CD4-positive, alpha-beta T cell (primary cell): ENCODE measurements around the gene GADL1. TPM values are rescaled to one million over a fixed set of nuclear protein-coding genes. Genes with fewer than 3 reads are reported as not detected.

Source experiments
- ATAC-seq: fragments of 200-7000 bp; cut with Tn5 transposase; one replicate; pipeline ENCODE4 v1.10.0; 2022; ENCODE audit warnings: mild to moderate bottlenecking; ENCODE audit not compliant: poor library complexity
- CTCF ChIA-PET: fragments of 350-600 bp; sonication (Branson Sonifier 250); formaldehyde crosslinking; loops from one replicate; lab custom pipeline; 2021; ENCODE audit warnings: antibody characterized with exemption, inconsistent platforms; lab: Charles Lee
- POLR2A ChIA-PET: fragments of 350-600 bp; sonication (Branson Sonifier 250); formaldehyde crosslinking; loops from one replicate; lab custom pipeline; 2021; ENCODE audit warnings: antibody characterized with exemption, inconsistent platforms; lab: Charles Lee
- DNase-seq, 14 experiments: peaks; one replicate each; pipeline ENCODE4 v3.0.0-alpha.2; 2013 to 2020; ENCODE audit warnings: mixed read lengths in 2 of 14
- H3K27ac ChIP-seq, 2 donors: one replicate each; pipeline versions ENCODE4 v1.5.1 to v1.7.0; 2013; ENCODE audit warnings: low read length in 2 of 2, low read depth in 1 of 2, mild to moderate bottlenecking in 1 of 2
- H3K27me3 ChIP-seq, 2 experiments: 1 replicate in 1 of 2; 2 replicates in 1 of 2; pipeline versions ENCODE4 v1.6.1 to v1.7.0; 2013; ENCODE audit warnings: low read length in 2 of 2, control low read depth in 1 of 2, mild to moderate bottlenecking in 1 of 2, moderate library complexity in 1 of 2; ENCODE audit not compliant: insufficient read depth in 2 of 2, control insufficient read depth in 1 of 2
- H3K36me3 ChIP-seq: one replicate; pipeline ENCODE4 v1.6.1; 2013; ENCODE audit warnings: low read length, control low read depth; ENCODE audit not compliant: insufficient read depth
- H3K4me1 ChIP-seq: one replicate; pipeline ENCODE4 v1.6.1; 2013; ENCODE audit warnings: low read length, control low read depth; ENCODE audit not compliant: insufficient read depth
- H3K4me3 ChIP-seq: one replicate; pipeline ENCODE4 v1.5.1; 2013; ENCODE audit warnings: mild to moderate bottlenecking, low read length, moderate library complexity
- H3K9me3 ChIP-seq, 2 experiments: 1 replicate in 1 of 2; 2 replicates in 1 of 2; pipeline versions ENCODE4 v1.6.1 to v1.7.0; 2013; ENCODE audit warnings: low read length in 2 of 2, mild to moderate bottlenecking in 2 of 2, control low read depth in 1 of 2, moderate library complexity in 1 of 2; ENCODE audit not compliant: control insufficient read depth in 1 of 2, insufficient read depth in 1 of 2
- H3K27ac Mint-ChIP-seq: one replicate; pipeline ENCODE4 v1.8.0; 2020; ENCODE audit warnings: mixed read lengths
- H3K27me3 Mint-ChIP-seq: one replicate; pipeline ENCODE4 v1.8.0; 2021; ENCODE audit warnings: mixed read lengths
- H3K36me3 Mint-ChIP-seq: one replicate; pipeline ENCODE4 v1.8.0; 2021; ENCODE audit warnings: low read depth, mixed read lengths
- H3K4me1 Mint-ChIP-seq: one replicate; pipeline ENCODE4 v1.8.0; 2021; ENCODE audit warnings: low read depth, mixed read lengths
- H3K4me3 Mint-ChIP-seq: one replicate; pipeline ENCODE4 v1.8.0; 2020; ENCODE audit warnings: mild to moderate bottlenecking, mixed read lengths
- H3K9me3 Mint-ChIP-seq: one replicate; pipeline ENCODE4 v1.8.0; 2020; ENCODE audit warnings: mixed read lengths
- CTCF ChIP-seq: fragments of 200-600 bp; IDR thresholded peaks from one replicate; pipeline ENCODE4 v1.8.0; 2022; ENCODE audit warnings: antibody characterized with exemption, mild to moderate bottlenecking
- intact Hi-C, 2 experiments: fragments of 100-400 bp; cut with DNase I in 1 of 2; cut with micrococcal nuclease in 1 of 2; formaldehyde crosslinking; loops; one replicate each; pipeline versions ENCODE4 v1.15.1 to v1.9.0; 2023 to 2025; cut with DNase I, micrococcal nuclease
- total RNA-seq, 174 experiments: library from RNA in 2 of 174; stranded (reverse) in 2 of 174; gene quantifications; one replicate each; pipeline ENCODE4 v1.2.3 and lab custom pipeline; 2021 to 2026

The GADL1 gene
- total RNA-seq, 2 experiments from 2014 or later: not detected

- H3K9me3 Mint-ChIP-seq: no peaks in the 10 kb centered on the region
- H3K9me3 ChIP-seq: no peaks in the 10 kb centered on the region
- ChIA-PET POLR2A (interaction anchor here (1.0 kb wide), 1 partner anchor 9 kb away, joined by 4 read pairs; no protein-coding TSS in a partner anchor), CTCF (no interaction called here)
- intact Hi-C loops: no loop called here
- H3K27me3 ChIP-seq: no peaks in the 10 kb centered on the region
- no peaks in the 10 kb centered on the region for H3K4me1 Mint-ChIP-seq
- H3K4me1 ChIP-seq: no peaks in the 10 kb centered on the region
- H3K4me3 Mint-ChIP-seq: no peak overlapping the region
- H3K27me3 Mint-ChIP-seq: no peaks in the 10 kb centered on the region
- DNase-seq (no peak), ATAC-seq (no peak)
- H3K27ac ChIP-seq: no peak overlapping the region
- H3K36me3 Mint-ChIP-seq: no peaks in the 10 kb centered on the region
- H3K36me3 ChIP-seq: no peaks in the 10 kb centered on the region
- no peak overlapping the region for H3K4me3 ChIP-seq
- TF ChIP-seq CTCF: no peak
- no peak overlapping the region for H3K27ac Mint-ChIP-seq
These were observed 171.2 kb downstream of the GADL1 start for GRCh38 chr3:30723211-30723610.

GRCh38 chr3:30721314-30721634 lies 173.2 kb downstream of the GADL1 start:
- Mint-ChIP-seq H3K4me3 (no peak overlapping the region), H3K4me1 (no peaks in the 10 kb centered on the region), H3K9me3 (peaks cover 2% of the 10 kb centered on the region), H3K27me3 (no peaks in the 10 kb centered on the region), H3K27ac (no peak overlapping the region), H3K36me3 (no peaks in the 10 kb centered on the region)
- H3K4me3 ChIP-seq: no peak overlapping the region
- no peak overlapping the region for H3K27ac ChIP-seq
- ATAC-seq (no peak), DNase-seq (no peak)
- CTCF ChIA-PET: no interaction called here
- no peaks in the 10 kb centered on the region for H3K36me3 ChIP-seq
- POLR2A ChIA-PET: interaction anchor here (1.0 kb wide), 1 partner anchor 17 kb away, joined by 3 read pairs; no protein-coding TSS in a partner anchor
- no peaks in the 10 kb centered on the region for H3K27me3 ChIP-seq
- intact Hi-C loops: no loop called here
- no peaks in the 10 kb centered on the region for H3K4me1 ChIP-seq
- TF ChIP-seq CTCF: no peak
- no peaks in the 10 kb centered on the region for H3K9me3 ChIP-seq

- intact Hi-C loops: no loop called here
- DNase-seq: no peak
- no peaks in the 10 kb centered on the region for H3K4me1 ChIP-seq
- H3K9me3 ChIP-seq: no peaks in the 10 kb centered on the region
- CTCF ChIA-PET: no interaction called here
- no peak for TF ChIP-seq CTCF
- Mint-ChIP-seq H3K4me3 (no peak overlapping the region), H3K27me3 (no peaks in the 10 kb centered on the region), H3K36me3 (no peaks in the 10 kb centered on the region), H3K4me1 (no peaks in the 10 kb centered on the region), H3K27ac (no peak overlapping the region), H3K9me3 (peaks cover 2% of the 10 kb centered on the region)
- H3K4me3 ChIP-seq: no peak overlapping the region
- H3K27ac ChIP-seq: no peak overlapping the region
- no peak for ATAC-seq
- no peaks in the 10 kb centered on the region for H3K36me3 ChIP-seq
- POLR2A ChIA-PET: interaction anchor here (1.0 kb wide), 1 partner anchor 17 kb away, joined by 3 read pairs; no protein-coding TSS in a partner anchor
- no peaks in the 10 kb centered on the region for H3K27me3 ChIP-seq
These were observed 173.7 kb downstream of the GADL1 start for GRCh38 chr3:30720586-30721313.
